ENCODE data around the gene NUDC.
A peak's percentile ranks its signal among the peaks of the same experiment; 100 is the strongest.
"Not testable (repeated sequence)": the region's sequence is repeated elsewhere in the genome, so short reads cannot be mapped to it uniquely, and the experiment has no call there.

Gene NUDC

GRCh38 chr1:26921540-26922430, at the start of gene NUDC:
Gene NUDC, plus strand, starts transcription at chr1:26921743. Its CDS starts 106 bp downstream, at chr1:26921849.
- DNase-seq, result peak; percentile 94
- TF ChIP-seq CTCF (IDR thresholded peaks at IDR 0.05), result no peak
- H3K9me3 Mint-ChIP-seq, result no peaks in the 10 kb centered on the region
- peaks cover 30% of the 10 kb centered on the region for H3K4me1 Mint-ChIP-seq
- H3K27me3 Mint-ChIP-seq (ENCODE audit: low read depth, poor library complexity), result peaks cover 8% of the 10 kb centered on the region
- peak within 1 kb of the TSS; percentile 92 for H3K4me3 Mint-ChIP-seq
- peaks cover 33% of the 10 kb centered on the region for H3K36me3 Mint-ChIP-seq (ENCODE audit: low read depth)
- H3K27ac Mint-ChIP-seq, result peak within 1 kb of the TSS; percentile 81

GRCh38 chr1:26873097-26873496, 48.4 kb upstream of the NUDC start:
- not testable (repeated sequence) for H3K4me3 Mint-ChIP-seq; DNase-seq; H3K27me3 Mint-ChIP-seq (ENCODE audit: low read depth, poor library complexity); H3K4me1 Mint-ChIP-seq; H3K9me3 Mint-ChIP-seq; H3K36me3 Mint-ChIP-seq (ENCODE audit: low read depth)
- H3K27ac Mint-ChIP-seq, result peak overlapping the region; percentile 58

GRCh38 chr1:26874896-26875295, 46.6 kb upstream of the NUDC start:
- no peak for DNase-seq
- Mint-ChIP-seq H3K4me1 (no peaks in the 10 kb centered on the region), H3K9me3 (no peaks in the 10 kb centered on the region), H3K27me3 (ENCODE audit: low read depth, poor library complexity) (no peaks in the 10 kb centered on the region), H3K36me3 (ENCODE audit: low read depth) (peaks cover 6% of the 10 kb centered on the region), H3K4me3 (no peak overlapping the region), H3K27ac (peak overlapping the region; percentile 78)
- TF ChIP-seq CTCF (IDR thresholded peaks at IDR 0.05), result no peak

- H3K27ac Mint-ChIP-seq, result no peak overlapping the region
- DNase-seq, result no peak
- TF ChIP-seq CTCF (IDR thresholded peaks at IDR 0.05), result no peak
- no peaks in the 10 kb centered on the region for H3K4me1 Mint-ChIP-seq
- H3K36me3 Mint-ChIP-seq (ENCODE audit: low read depth), result peaks cover 19% of the 10 kb centered on the region
- H3K9me3 Mint-ChIP-seq, result no peaks in the 10 kb centered on the region
- H3K27me3 Mint-ChIP-seq (ENCODE audit: low read depth, poor library complexity), result no peaks in the 10 kb centered on the region
- H3K4me3 Mint-ChIP-seq, result no peak overlapping the region
These were observed 44.2 kb upstream of the NUDC start for GRCh38 chr1:26877326-26877725.

- H3K27ac Mint-ChIP-seq, result no peak overlapping the region
- H3K4me1 Mint-ChIP-seq, result no peaks in the 10 kb centered on the region
- H3K36me3 Mint-ChIP-seq (ENCODE audit: low read depth), result peaks cover 40% of the 10 kb centered on the region
- H3K4me3 Mint-ChIP-seq, result no peak overlapping the region
- TF ChIP-seq CTCF (IDR thresholded peaks at IDR 0.05), result no peak
- H3K9me3 Mint-ChIP-seq, result no peaks in the 10 kb centered on the region
- DNase-seq, result no peak
- H3K27me3 Mint-ChIP-seq (ENCODE audit: low read depth, poor library complexity), result no peaks in the 10 kb centered on the region
These were observed 41.8 kb upstream of the NUDC start for GRCh38 chr1:26879793-26880192.

- H3K4me3 Mint-ChIP-seq; H3K4me1 Mint-ChIP-seq; H3K27ac Mint-ChIP-seq; H3K9me3 Mint-ChIP-seq; H3K27me3 Mint-ChIP-seq (ENCODE audit: low read depth, poor library complexity); DNase-seq: not testable (repeated sequence)
- peaks cover 52% of the 10 kb centered on the region for H3K36me3 Mint-ChIP-seq (ENCODE audit: low read depth)
These were observed 39.9 kb upstream of the NUDC start for GRCh38 chr1:26881611-26882010.
